K562 (cell line): Measurements from ENCODE around the gene CHD6. TPM values are rescaled to one million over a fixed set of nuclear protein-coding genes. Genes with fewer than 3 reads are reported as not detected.

Experiments
- ATAC-seq: fragments of 200-7000 bp; cut with Tn5 transposase; 3 replicates; pipeline ENCODE4 v1.9.1; 2020; ENCODE audit warnings: moderate library complexity
- BruUV-seq: library from RNA; stranded (reverse); fragments of 400-500 nt; replicated peaks from 2 replicates; lab custom pipeline; 2021; lab: Mats Ljungman, UMichigan
- CTCF ChIA-PET: fragments of 300-600 bp; formaldehyde crosslinking; extraction: SDS; loops from one replicate; lab custom pipeline; 2021; ENCODE audit warnings: low intra/inter-chr PET ratio; lab: Yijun Ruan, JAX
- POLR2A ChIA-PET: fragments of 300-600, 350-650 bp; sonication (Branson Sonifier 250); formaldehyde crosslinking; extraction: SDS; loops from one replicate; lab custom pipeline; 2021; ENCODE audit warnings: antibody characterized with exemption, inconsistent platforms; lab: Yijun Ruan, JAX
- DNase-seq, 4 experiments: peaks; one replicate each; pipeline versions ENCODE4 v3.0.0 to v3.0.0-alpha.2; 2011 to 2018; ENCODE audit warnings: low spot score in 3 of 4, mixed read lengths in 3 of 4; ENCODE audit errors: extremely low read depth in 1 of 4
- FAIRE-seq: peaks from 2 replicates; lab custom pipeline; 2011; peaks lifted over from hg19 to GRCh38; lab: Jason Lieb, UNC
- H2AFZ ChIP-seq: 2 replicates; pipeline ENCODE4 v1.6.0; 2011; ENCODE audit warnings: low read depth, low read length, control low read depth, inconsistent platforms
- H3K27ac ChIP-seq: fragments of 200-600 bp; 3 replicates; pipeline ENCODE4 v1.8.0; 2011; ENCODE audit warnings: low read depth, mild to moderate bottlenecking, control low read depth, inconsistent platforms, low read length, moderate library complexity, mixed read lengths; ENCODE audit errors: extremely low read depth
- H3K27me3 ChIP-seq, 2 experiments: fragments of 300-600 bp in 1 of 2; 2 replicates in 1 of 2; 3 replicates in 1 of 2; pipeline versions ENCODE4 v1.6.0 to v1.8.0; 2011; ENCODE audit warnings: inconsistent platforms in 2 of 2, low read length in 2 of 2, mild to moderate bottlenecking in 1 of 2, mixed read lengths in 1 of 2, moderate library complexity in 1 of 2; ENCODE audit not compliant: control insufficient read depth in 2 of 2, insufficient read depth in 2 of 2
- H3K36me3 ChIP-seq: fragments of 300-600 bp; 3 replicates; pipeline ENCODE4 v1.8.0; 2011; ENCODE audit warnings: mild to moderate bottlenecking, low read length, inconsistent platforms; ENCODE audit not compliant: control insufficient read depth, insufficient read depth
- H3K4me1 ChIP-seq, 2 experiments: fragments of 200-600 bp in 1 of 2; replicated peaks in 1 of 2; 2 replicates in 1 of 2; 3 replicates in 1 of 2; pipeline versions ENCODE4 v1.5.1 to v1.8.0; 2011; ENCODE audit warnings: inconsistent platforms in 2 of 2, low read length in 2 of 2, mild to moderate bottlenecking in 1 of 2, mixed read lengths in 1 of 2, moderate library complexity in 1 of 2; ENCODE audit not compliant: control insufficient read depth in 2 of 2, insufficient read depth in 2 of 2
- H3K4me2 ChIP-seq: 2 replicates; pipeline ENCODE4 v1.6.1; 2011; ENCODE audit warnings: low read length, control low read depth, inconsistent platforms, mixed read lengths; ENCODE audit not compliant: insufficient read depth
- H3K4me3 ChIP-seq: fragments of 200-600 bp; sonication (generic), shearing (Covaris generic); 2 replicates; pipeline ENCODE4 v1.5.1; 2016; ENCODE audit warnings: control low read depth, inconsistent platforms
- H3K79me2 ChIP-seq: fragments of 200-600 bp; 3 replicates; pipeline ENCODE4 v1.8.0; 2011; ENCODE audit warnings: low read length, inconsistent platforms; ENCODE audit not compliant: control insufficient read depth, insufficient read depth
- H3K9ac ChIP-seq, 2 experiments: 2 replicates each; pipeline versions ENCODE4 v1.6.0 to v1.6.1; 2011; ENCODE audit warnings: low read depth in 2 of 2, low read length in 2 of 2, control low read depth in 1 of 2, inconsistent platforms in 1 of 2, mild to moderate bottlenecking in 1 of 2, mixed read lengths in 1 of 2; ENCODE audit not compliant: insufficient read depth in 1 of 2
- H3K9me1 ChIP-seq: one replicate; pipeline ENCODE4 v1.6.0; 2011; ENCODE audit warnings: inconsistent platforms, mild to moderate bottlenecking, low read length, moderate library complexity; ENCODE audit not compliant: control insufficient read depth, insufficient read depth
- H3K9me3 ChIP-seq: replicated peaks from 2 replicates; pipeline ENCODE4 v1.5.1; 2011; ENCODE audit warnings: low read depth, low read length, inconsistent platforms; ENCODE audit not compliant: control insufficient read depth, insufficient read depth
- H4K20me1 ChIP-seq: replicated peaks from 2 replicates; pipeline ENCODE4 v1.6.1; 2011; ENCODE audit warnings: low read length, inconsistent platforms, mixed read lengths; ENCODE audit not compliant: control insufficient read depth, insufficient read depth
- FOSL1 ChIP-seq: fragments of 200-800 bp; sonication (Bioruptor generic); conservative IDR thresholded peaks from 2 replicates; pipeline ENCODE4 v1.6.1; 2016; ENCODE audit warnings: missing genetic modification characterization, missing compliant biosample characterization
- GABPA ChIP-seq: fragments of 200-800 bp; sonication (Bioruptor generic); conservative IDR thresholded peaks from 2 replicates; pipeline ENCODE4 v1.6.1; 2016; ENCODE audit warnings: low read depth, missing genetic modification characterization, missing compliant biosample characterization
- MCM3 ChIP-seq: fragments of 450-650 bp; IDR thresholded peaks from 2 replicates; pipeline ENCODE4 v1.6.1; 2016
- MIER1 ChIP-seq: fragments of 450-650 bp; IDR thresholded peaks from 2 replicates; pipeline ENCODE4 v1.6.1; 2016; ENCODE audit warnings: antibody characterized with exemption, mild to moderate bottlenecking, low read depth
- MTA3 ChIP-seq: fragments of 450-650 bp; formaldehyde crosslinking; IDR thresholded peaks from 2 replicates; pipeline ENCODE4 v1.6.1; 2017; ENCODE audit warnings: mild to moderate bottlenecking, borderline replicate concordance
- PHF20 ChIP-seq: fragments of 450-650 bp; IDR thresholded peaks from 2 replicates; pipeline ENCODE4 v1.6.1; 2018; ENCODE audit not compliant: partially characterized antibody
- SAP30 ChIP-seq: fragments of 200-600 bp; sonication (generic); IDR thresholded peaks from 2 replicates; pipeline ENCODE4 v1.6.1; 2012; ENCODE audit warnings: borderline replicate concordance, low read depth, mild to moderate bottlenecking, moderate library complexity, low read length, control low read depth, inconsistent platforms; ENCODE audit not compliant: insufficient read depth, poor library complexity, severe bottlenecking
- TEAD2 ChIP-seq: fragments of 450-650 bp; IDR thresholded peaks from 2 replicates; pipeline ENCODE4 v1.6.1; 2016; ENCODE audit warnings: missing genetic modification characterization, control low read depth, missing compliant biosample characterization
- ZBTB1 ChIP-seq: sonication (generic); formaldehyde crosslinking; IDR thresholded peaks from 2 replicates; pipeline ENCODE4 v1.8.1; 2023; ENCODE audit warnings: missing genetic modification reagents, low read depth, mild to moderate bottlenecking, borderline replicate concordance
- ZBTB8A ChIP-seq: fragments of 450-650 bp; IDR thresholded peaks from 2 replicates; pipeline ENCODE4 v1.6.1; 2018; ENCODE audit warnings: mild to moderate bottlenecking, moderate library complexity; ENCODE audit not compliant: partially characterized antibody
- ZNF324 ChIP-seq: fragments of 250-450 bp; sonication (Bioruptor Pico); IDR thresholded peaks from 2 replicates; pipeline ENCODE4 v1.4.0; 2020; ENCODE audit warnings: mild to moderate bottlenecking
- ZNF444 ChIP-seq: fragments of 250-450 bp; sonication (Bioruptor Pico); IDR thresholded peaks from 2 replicates; pipeline ENCODE4 v1.4.0; 2020; ENCODE audit warnings: mild to moderate bottlenecking, moderate library complexity
- whole genome bisulfite sequencing: fragments of 100-300 bp; shearing (Covaris generic); methylation state at CpG from one replicate; pipeline ENCODE4 v1.1.6; 2016; ENCODE audit warnings: low coverage, mixed read lengths; ENCODE audit not compliant: insufficient coverage; ENCODE audit errors: missing lambda C conversion rate; 5-methylcytosine and 5-hydroxymethylcytosine counted together
- in situ Hi-C: fragments of 300-500 bp; cut with MboI; formaldehyde crosslinking; loops from 4 replicates; pipeline ENCODE4 v1.15.0; 2018; ENCODE audit warnings: inconsistent platforms, mixed read lengths
- intact Hi-C: fragments of 100-400 bp; cut with micrococcal nuclease; formaldehyde crosslinking; loops from 2 replicates; pipeline ENCODE4 v1.14.2; 2022
- polyA plus RNA-seq, 8 experiments: library from polyadenylated mRNA; depleted of rRNA in 4 of 8; stranded (reverse) in 5 of 8; unstranded in 3 of 8; fragments of >200 nt; fragmentation: Nextera tagmentation in 2 of 8; fragmentation: Illumina TruSeq in 1 of 8; extraction: Ambion mirVana in 2 of 8; extraction: Trizol in 1 of 8; gene quantifications; 2 replicates each; pipeline versions ENCODE4 v1.2.1 to v1.2.3, GENCODE V29; 2011 to 2014; ENCODE audit warnings: inconsistent platforms in 1 of 8, missing spikeins in 1 of 8
- total RNA-seq, 7 experiments: library from RNA; depleted of rRNA in 6 of 7; stranded (reverse); fragments of >200 nt in 6 of 7; fragmentation: Illumina TruSeq in 2 of 7; extraction: Trizol in 2 of 7; gene quantifications; 2 replicates each; pipeline versions ENCODE4 v1.2.1 to v1.2.3, GENCODE V29; 2011 to 2021; ENCODE audit warnings: low replicate concordance in 1 of 7

CHD6 gene
- total and polyA plus RNA-seq, 9 of the 15 experiments (the other 6 are each of a cell fraction or from before 2014, with no cell fraction given): 3.9 to 24.2 (median 12.8) TPM

GRCh38 chr20:41609474-41609873 lies 8.7 kb downstream of the CHD6 start:
- intact Hi-C loops: no loop called here
- Histone ChIP-seq H3K9me3 (no peaks in the 10 kb centered on the region), H3K4me2 (no peak overlapping the region), H3K27me3 (no peaks in the 10 kb centered on the region), H3K79me2 (peaks cover 91% of the 10 kb centered on the region), H3K4me1 (no peaks in the 10 kb centered on the region; a peak in 2 of 5 replicates), H3K9ac (no peak overlapping the region), H4K20me1 (peaks cover 13% of the 10 kb centered on the region), H2AFZ (no peak overlapping the region), H3K9me1 (no peaks in the 10 kb centered on the region), H3K27ac (no peak overlapping the region), H3K36me3 (no peaks in the 10 kb centered on the region), H3K4me3 (no peak overlapping the region)
- no peak for TF ChIP-seq MTA3
- no peak for TF ChIP-seq SAP30
- TF ChIP-seq TEAD2 (tag): no peak
- no peak for TF ChIP-seq ZNF324 (CRISPR knock-in tag)
- TF ChIP-seq GABPA (tag): no peak
- no peak for TF ChIP-seq ZNF444 (CRISPR knock-in tag)
- TF ChIP-seq PHF20: no peak
- TF ChIP-seq MIER1: no peak
- no peak for TF ChIP-seq MCM3
- TF ChIP-seq ZBTB8A: no peak
- TF ChIP-seq FOSL1: no peak
- TF ChIP-seq ZBTB1 (CRISPR knock-in tag): no peak
- FAIRE-seq (no peak), ATAC-seq (no peak), DNase-seq (no peak)
- WGBS: 58% methylated on average over 3 of the region's 3 CpGs
- BruUV-seq: no TSS peak
- in situ Hi-C loops: no loop called here
- POLR2A ChIA-PET: no interaction called here
- CTCF ChIA-PET: no interaction called here
